HG02981 (cell line): ENCODE measurements around the gene IRF6.

ENCODE experiments used
- ATAC-seq: cut with Tn5 transposase; IDR thresholded peaks from one replicate; pipeline ENCODE4 v1.9.1; 2021; ENCODE audit warnings: mild to moderate bottlenecking, moderate library complexity; ENCODE audit not compliant: unreplicated experiment

The IRF6 gene

GRCh38 chr1:209790286-209791193, 15.4 kb downstream of the IRF6 start:
- no peak for ATAC-seq

- no peak for ATAC-seq
These were observed 16.7 kb downstream of the IRF6 start for GRCh38 chr1:209789245-209789644.

DNA sequence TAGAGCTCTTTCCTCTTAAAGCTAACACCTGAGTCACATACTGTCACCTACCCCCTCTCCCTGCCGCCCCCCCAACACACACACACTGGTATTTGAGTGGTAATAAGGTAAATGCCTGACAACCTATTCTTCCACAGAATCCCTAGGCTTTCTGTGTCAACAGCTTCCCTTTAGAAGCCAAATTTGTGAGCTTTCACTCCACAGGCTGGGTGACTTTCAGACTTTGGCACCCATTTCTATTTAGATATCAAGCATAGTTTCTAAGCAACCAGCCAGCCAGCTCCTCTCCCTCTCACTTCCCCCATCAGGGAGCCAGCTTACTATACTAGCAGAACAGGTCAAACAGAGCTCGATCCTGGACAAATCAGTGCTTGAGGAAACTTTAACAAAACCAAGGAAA, 18.4 kb downstream of the IRF6 start:
- no peak for ATAC-seq

- no peak for ATAC-seq
These were observed 19.8 kb downstream of the IRF6 start for GRCh38 chr1:209786146-209786545.

DNA sequence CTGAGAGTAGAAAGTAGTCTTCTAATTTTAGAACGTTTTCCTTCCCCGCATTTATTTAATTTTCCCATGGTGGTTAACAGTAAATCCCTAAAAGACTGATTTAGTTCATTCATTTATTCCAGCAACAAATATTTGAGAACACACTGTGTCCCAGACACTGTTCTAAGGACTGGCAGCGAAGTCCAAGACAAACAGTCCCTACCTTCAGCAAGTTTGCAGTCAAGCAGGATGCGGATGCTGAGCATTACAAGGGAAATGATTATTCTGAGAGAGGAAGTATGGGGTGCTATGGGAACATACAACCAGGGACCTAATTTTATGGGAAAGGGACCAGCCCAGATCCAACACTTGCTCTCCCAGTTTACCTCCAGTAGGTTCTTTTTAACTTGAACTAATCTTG, 20.4 kb downstream of the IRF6 start:
- ATAC-seq: no peak

DNA sequence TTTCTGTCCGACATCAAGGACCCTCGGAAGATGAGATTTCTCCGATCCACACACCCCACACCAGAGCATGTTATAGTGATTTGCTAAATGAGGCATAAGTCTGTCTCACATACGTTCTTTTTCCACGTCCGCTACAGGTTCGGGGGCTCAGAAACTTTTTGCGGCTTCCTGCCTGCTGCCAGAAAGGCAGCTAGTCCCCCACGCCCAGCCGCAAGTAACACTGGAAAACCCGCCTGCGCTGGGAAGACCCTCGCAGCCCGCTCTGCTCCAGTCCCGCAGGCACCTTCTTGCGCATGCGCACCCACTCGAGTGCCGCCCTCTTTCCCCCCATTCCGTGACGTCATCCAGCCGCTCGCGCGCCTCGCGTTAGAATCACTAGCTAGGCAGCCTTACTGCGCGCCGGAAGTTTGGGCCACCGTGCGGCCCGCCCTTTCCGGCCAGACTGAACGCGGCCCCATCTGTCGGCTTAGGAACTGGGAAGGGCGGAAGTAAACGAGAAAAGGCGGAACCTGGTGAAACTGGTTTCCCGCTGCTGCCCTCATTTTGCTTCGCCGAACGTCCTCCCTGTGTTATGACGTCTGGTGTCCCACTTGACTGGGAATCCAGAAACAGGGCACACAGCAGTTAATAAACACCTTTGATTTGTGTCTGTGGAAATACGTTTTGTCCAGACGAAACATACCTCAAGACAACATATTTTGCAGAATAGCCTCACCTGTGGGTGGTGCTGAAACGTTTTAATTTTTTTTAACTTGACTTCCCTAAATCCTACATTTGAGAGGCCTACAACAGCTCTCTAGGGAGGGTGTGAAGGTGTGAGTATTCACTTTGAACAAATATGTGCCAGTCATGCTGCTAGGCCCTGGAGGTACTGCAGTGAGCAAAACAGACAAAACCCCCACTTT, 21.4 kb downstream of the IRF6 start, which contains the start of gene C1orf74:
Gene C1orf74 (minus strand): TSS at position 295 of the 905 bp plus-strand sequence. CDS start 925 bp downstream, outside the sequence.
- peak; percentile 100 for ATAC-seq

DNA sequence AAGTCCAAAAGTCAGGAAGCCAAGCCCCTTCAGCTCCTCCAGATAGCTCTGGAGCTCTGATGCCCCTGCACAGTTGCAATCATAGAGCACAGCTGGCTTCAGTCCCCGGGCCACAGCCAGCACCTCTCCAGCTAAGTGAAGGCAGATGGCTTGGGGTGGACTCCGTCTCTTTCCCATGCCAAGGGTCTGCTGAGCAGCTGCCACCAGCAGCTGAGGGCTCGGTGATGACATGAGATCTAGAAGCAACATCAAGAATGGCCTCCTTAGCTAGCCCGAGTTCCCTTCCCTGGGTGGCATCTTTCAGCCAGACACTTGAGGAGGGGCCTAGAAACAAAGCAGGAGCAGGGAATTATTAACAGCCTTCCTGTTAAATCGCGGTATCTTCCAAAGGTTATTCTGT, 22.6 kb downstream of the IRF6 start:
- ATAC-seq: no peak

DNA sequence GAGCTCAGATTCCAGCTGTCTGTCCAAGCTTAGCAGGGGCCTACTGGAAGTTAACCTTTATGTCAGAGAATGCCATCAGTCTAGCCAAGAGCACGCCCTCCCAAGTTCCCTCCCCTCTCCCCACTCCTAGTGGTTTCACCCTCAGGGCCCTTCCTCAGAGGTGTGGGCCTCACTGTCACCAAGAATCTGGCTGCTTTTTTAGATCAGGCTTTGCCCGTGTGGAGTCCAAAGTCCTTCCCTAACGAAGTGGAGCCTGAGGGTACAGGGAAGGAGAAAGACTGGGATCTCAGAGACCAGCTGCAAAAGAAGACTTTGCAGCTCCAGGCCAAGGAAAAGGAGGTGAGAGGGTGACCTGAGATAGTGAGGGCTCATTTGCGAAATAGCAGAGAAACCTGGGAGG, 25.7 kb downstream of the IRF6 start:
- no peak for ATAC-seq

DNA sequence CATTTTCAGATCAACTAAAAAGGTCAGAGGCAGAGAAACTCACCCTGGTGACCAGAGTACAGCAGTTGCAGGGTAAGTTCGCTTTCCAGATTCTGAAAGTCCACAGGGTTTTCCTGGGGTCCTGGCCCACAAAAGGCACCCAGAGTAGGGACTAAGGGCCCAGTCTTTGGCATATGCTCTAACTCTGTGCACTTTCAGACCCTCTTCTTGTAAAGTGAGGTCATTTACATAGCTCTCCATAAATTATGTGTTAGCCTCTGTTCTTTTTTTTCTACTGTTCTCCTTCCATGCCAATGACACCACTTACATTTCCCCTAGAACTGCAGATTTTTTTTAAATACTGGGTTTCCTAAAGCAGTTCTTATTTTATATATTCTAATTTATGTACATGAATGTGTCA, 27.8 kb downstream of the IRF6 start:
- no peak for ATAC-seq

GRCh38 chr1:209777587-209777986, 28.4 kb downstream of the IRF6 start:
- no peak for ATAC-seq

DNA sequence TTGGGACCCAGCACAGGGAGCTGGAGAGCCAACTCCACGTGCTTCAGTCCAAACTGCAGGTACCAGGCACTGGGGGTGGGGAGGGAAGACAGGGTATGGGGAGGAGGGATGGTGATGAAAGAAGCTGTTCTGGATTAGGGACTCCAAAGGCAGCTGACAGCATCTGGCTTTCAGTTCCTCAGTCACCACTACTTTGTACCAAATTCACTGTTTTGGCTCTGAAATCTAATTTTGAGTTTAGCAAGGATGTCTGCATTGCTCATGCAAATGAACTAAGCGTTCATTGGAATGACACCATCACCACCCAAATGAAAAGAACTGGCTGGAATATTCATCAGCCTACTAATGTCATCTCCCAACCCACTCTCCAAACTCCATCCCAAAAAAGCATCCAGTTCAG, 30.3 kb downstream of the IRF6 start:
- no peak for ATAC-seq

- peak; percentile 66 for ATAC-seq
These were observed 31.4 kb downstream of the IRF6 start for GRCh38 chr1:209774592-209774991.

DNA sequence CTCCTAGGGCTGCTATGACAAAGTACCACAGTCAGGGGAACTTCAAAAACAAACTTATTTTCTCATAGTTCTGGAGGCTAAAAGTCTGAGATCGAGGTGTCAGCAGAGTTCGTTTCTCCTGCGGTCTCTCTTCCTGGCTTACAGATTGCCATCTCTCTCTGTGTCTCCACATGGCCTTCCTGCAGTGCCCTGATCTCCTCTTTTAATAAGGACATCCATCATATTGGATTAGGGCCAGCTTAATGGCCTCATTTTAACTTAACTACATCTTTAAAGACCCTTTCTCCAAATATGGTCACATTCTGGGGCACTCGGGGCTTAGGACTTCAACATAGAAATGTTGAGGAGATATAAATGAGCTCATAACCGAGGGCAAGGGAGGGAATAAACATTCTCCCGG, 33.8 kb downstream of the IRF6 start:
- no peak for ATAC-seq

DNA sequence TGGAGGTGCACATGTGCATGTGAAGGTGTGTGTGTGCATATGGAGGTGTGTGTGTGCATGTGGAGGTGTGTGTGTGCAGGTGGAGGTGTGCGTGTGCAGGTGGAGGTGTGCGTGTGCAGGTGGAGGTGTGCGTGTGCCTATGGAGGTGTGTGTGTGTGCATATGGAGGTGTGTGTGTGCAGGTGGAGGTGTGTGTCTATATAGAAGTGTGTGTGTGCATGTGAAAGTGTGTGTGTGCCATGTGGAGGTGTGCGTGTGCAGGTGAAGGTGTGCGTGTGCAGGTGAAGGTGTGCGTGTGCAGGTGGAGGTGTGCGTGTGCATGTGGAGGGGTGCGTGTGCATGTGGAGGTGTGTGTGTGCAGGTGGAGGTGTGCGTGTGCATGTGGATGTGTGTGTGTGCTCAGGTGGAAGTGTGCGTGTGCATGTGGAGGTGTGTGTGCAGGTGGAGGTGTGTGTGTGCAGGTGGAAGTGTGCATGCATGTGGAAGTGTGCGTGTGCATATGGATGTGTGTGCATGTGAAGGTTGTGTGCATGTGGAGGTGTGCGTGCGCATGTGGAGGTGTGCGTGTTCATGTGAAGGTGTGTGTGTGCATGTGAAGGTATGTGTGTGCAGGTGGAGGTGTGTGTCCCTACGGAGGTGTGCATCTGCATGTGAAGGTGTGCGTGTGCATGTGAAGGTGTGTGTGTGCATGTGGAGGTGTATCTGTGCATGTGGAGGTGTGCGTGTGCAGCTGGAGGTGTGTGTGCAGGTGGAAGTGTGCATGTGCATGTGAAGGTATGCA, 35.1 kb downstream of the IRF6 start:
- ATAC-seq: no peak

DNA sequence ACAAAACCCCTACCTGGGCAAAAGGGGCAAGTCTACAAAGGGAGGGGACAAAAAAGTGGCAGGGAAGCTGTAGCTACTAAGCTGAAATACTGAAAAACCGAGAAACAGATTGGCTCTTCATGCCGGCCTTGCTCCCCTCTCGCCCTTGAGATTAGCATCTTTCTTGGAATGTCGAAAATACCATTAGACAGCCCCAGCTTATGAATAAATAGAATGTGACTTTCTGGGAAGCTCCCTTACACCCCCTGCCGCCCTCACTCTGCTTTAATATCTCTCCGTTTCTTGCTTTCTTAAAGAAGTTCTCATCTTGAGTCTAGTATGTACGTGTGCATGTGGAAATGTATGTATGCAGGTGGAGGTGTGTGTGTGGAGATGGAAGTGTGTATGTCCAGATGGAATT, 36.0 kb downstream of the IRF6 start:
- ATAC-seq: no peak

DNA sequence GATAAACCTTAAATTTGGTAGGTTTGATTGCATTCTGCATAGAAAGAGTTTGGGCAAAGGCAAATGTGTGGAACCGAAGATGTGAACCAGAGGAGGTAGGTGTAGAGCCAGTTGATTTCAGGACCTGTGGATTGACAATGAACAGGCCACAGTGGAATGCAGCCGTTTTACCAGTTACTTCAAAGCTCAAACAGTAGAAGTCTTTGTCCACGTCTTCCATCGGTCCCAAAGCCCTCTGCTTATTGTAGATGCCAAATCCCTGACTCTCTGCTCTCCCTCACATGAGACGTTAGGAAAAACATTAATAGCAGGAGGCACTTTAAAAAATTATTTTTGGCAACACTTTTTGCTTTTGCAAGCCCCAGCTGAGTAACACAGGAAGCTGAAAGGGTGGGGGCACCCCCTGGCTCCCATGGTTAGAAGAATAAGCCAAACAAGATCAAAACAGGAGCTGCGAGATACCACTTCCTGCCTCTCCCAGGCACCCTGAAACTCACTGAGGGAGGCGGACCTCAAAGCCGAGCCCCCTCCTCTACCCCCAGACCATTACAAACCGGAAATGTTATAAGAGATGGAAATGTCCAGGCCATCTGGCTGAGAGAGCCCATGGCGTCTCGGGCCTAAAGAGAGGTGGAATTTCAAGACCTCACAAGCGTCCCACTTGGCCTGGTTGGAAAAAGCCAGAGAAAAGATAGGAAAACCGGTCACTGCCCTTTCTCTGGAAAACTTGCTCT, 36.6 kb downstream of the IRF6 start:
- peak; percentile 75 for ATAC-seq

DNA sequence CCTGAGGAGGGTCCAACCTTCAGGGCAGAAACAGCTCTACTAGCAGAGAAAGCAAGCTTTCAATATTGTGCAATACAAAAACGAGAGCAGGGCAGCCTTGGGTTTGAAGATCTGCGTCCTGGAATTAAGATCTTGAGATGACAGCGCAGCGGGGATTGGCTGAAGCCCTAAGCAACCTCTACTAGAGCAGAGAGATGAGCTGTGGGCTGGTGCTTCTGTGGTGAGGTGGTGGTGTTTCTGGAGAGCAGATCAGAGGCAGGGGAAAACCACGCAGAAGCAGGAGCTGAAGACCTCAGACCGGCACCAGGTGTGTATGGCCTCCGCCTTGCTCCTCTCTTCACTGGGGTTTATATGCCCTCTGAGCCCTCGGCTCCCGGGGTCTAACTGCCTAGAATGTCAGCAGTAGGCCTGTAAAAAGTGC, 37.6 kb downstream of the IRF6 start:
- ATAC-seq: peak; percentile 87

- ATAC-seq: no peak
These were observed 38.2 kb downstream of the IRF6 start for GRCh38 chr1:209767706-209768105.

DNA sequence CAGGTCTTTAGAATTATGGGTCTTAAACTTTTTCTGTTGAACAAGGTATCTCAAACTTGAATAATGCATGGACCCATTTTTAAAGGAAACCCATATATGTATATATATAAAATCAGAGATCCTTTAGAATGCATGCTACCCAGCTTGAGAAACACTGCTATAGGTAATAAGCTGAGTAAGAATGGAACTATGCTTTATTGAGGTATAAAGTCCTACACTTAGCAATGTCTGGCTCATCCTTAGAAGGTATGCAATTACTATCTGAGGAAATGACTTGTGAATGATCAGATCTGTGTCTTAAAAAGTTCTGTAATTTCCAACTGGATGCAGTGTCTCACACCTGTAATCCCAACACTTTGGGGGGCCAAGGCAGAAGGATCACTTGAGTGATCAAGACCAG, 38.8 kb downstream of the IRF6 start:
- no peak for ATAC-seq

DNA sequence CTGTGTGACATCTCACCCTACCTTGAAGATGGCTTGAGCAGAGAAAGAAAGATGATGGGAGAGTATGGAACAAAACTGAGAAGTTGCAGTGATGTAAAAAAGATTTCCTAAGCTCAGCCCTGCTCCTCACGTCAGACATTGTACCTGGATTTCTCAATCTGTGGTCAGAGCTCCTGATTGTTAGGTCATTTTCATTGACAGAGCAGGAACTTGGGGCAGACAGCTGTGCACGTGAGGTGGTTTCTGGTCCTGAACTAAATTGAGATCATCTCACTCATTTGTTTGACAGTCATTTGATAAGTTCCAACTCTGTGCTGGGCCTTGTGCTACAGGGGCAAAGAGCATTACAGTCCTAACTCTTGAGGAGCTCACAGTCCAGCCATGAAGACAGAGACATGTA, 39.9 kb downstream of the IRF6 start:
- no peak for ATAC-seq
